HG03159 (cell line): ENCODE measurements around the gene ATP12A.

Experiments
- ATAC-seq: cut with Tn5 transposase; IDR thresholded peaks from one replicate; pipeline ENCODE4 v1.9.1; 2021; ENCODE audit warnings: mild to moderate bottlenecking, moderate library complexity; ENCODE audit not compliant: unreplicated experiment

Gene ATP12A

DNA sequence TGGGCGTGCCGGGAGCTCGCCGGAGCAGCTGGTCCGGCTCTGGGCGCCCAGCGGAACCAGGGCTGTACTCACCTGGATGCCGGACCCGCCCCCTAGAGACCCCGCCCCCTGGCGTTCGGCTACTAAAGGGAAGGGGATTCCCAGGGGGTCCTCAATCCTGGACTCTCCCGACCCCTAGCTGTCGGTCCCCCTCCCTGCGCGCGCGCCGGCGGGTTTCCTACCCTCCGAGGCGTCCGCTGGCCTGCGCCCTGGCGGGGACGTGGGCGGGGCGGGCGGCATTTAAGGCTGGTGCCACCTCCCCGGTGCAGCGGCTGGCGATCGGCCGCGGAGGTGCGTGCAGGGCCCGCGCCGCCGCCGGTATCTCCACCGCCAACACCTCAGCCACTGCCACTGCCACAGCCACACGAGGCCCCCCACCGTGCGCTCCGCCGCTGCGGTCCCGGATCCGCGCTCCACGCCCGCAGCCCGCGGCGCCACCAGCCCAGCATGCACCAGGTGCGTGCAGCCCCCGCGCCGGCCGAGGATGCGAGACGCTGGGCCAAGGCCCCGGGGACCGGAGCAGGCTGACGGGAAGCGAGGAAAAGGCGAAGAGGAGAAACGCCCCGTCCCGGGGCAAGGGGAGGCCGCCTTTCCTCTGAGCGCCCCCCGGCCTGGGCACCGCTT, at the start of gene ATP12A:
TSS of gene ATP12A (plus strand) at position 151 of the 663 bp plus-strand sequence. CDS start at position 487, 336 bp downstream.
- no peak for ATAC-seq

DNA sequence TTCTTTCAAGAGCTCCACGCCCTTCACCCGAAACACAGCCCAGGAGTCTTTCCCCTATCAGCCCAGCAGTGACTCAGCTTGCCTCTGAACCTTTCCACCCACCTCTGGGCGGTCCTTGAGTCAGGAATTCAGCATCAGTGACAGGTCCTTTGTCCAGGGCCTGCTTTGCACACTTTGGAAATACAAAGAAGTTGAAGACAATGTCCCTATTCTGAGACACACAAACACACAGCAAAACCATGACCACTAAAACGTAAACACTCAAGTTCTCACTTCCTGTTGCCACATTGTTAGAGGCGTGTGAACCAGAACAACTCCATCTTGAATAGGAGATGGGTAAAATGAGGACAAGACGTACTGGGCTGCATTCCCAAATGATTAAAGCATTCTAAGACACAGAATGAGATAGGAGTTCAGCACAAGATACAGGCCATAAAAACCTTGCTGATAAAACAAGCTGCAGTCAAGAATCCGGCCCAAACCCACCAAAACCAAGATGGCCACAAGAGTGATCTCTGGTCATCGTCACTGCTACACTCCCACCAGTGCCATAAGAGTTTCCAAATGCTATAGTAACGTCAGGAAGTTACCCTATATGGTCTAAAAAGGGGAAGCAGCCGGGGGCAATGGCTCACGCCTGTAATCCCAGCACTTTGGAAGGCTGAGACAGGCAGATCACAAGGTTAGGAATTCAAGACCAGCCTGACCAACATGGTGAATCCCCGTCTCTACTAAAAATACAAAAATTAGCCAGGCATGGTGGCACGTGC, 49.2 kb upstream of the ATP12A start:
- ATAC-seq = no peak

DNA sequence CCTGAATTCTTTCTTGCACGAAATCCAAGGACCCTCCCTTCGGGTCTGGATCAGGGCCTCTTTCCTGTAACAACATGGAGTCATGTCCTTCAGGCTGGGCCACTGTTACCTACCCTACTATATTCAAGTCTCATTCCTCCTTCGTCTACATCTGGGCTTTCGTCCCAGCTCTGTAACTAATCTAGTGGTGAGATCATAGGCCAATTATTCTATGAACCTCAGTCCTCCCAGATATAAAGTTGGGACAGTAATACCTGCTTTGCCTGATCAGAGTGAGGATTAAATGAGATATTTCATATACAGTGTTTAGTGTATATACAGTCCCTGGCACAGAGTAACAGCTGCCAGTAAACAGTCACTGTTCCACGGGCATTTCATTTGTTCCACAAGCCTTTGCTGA, 48.3 kb upstream of the ATP12A start:
- ATAC-seq = no peak

DNA sequence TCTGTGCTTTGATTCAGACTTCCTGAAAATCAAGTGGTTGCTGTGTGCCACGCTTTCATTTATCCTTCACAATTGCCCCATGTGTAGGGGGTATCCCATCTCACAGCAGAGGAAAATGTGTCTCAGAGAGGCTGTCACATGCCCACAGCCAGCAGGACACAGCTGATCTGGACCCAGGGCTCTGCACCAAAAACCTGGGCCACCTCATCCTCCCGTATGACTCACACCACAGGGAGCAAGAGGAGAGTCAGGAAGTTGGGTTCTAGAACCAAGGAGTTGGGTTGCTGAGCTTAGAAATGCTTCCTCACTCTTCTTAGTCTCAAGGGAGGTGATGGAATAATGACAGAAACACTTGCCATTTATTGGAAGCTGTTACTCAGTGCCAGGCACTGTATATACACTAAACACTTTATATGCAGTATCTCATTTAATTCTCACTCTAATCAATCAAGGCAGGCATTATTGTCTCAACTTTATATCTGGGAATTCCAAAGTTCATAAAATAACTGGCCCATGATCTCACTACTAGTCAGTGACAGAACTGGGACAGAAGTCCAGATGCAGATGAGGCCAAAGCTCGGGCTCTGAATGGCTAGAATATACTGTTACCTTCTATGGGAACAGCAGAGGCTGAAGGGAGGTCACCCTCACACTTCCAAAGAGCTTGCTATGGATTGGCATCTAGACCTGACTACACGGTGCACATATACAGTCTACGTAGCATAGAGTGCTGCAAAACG, 47.7 kb upstream of the ATP12A start:
- no peak for ATAC-seq

- no peak for ATAC-seq
These were observed 43.4 kb upstream of the ATP12A start for GRCh38 chr13:24636776-24637175.

GRCh38 chr13:24638096-24638495, 42.1 kb upstream of the ATP12A start:
- no peak for ATAC-seq

DNA sequence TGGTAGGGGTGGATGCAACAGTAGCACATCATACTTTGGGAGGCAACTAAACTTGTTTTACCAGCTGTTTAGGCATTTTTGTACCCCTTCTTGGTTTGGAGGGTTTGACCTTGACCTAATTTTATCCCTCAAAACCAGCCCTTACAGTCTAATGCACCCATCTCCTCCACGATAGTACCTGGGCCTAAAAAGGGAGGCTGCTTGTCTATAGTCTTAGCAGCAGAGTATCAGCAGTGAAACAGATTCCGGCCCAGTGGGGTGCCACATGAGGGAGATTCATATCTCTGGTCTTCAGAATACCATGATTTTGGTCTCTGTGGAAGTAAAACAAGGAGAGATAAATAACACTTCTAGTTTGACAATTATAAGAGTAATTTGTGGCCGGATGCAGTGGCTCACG, 39.5 kb upstream of the ATP12A start:
- ATAC-seq = no peak

GRCh38 chr13:24642219-24642618, 38.0 kb upstream of the ATP12A start:
- no peak for ATAC-seq

DNA sequence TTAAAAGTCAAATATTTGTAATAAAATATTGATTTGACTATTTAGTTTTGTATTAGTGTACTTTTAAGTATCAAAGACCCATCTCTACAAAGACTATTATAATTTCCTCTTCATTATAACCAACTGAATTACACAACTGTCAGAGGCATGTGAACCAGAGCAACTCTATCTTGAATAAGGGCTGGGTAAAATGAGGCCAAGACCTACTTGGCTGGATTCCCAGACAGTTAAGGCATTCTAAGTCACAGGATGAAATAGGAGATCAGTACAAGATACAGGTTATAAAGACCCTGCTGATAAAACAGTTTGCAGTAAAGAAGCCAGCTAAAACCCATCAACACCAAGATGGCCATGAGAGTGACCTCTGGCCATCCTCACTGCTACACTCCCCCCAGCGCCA, 36.2 kb upstream of the ATP12A start:
- no peak for ATAC-seq

DNA sequence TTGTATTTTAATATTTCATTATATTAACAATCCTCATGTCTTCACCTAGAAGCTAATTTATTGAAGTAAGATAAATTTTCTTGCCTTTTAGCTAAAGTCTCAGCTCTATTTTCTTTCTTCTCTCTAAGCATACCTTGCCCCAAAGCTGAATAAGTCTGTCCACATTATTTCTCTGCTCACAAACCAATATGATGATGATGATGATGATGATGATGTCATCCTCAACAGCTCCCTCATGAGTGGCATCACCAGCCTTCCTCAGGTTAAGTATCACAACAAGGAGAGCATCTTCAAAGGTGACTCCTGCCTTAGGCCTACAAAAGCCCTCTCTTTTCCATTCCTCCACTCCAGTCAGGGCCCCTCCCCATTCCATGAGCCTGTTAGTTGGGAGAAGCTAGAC, 31.9 kb upstream of the ATP12A start:
- no peak for ATAC-seq

DNA sequence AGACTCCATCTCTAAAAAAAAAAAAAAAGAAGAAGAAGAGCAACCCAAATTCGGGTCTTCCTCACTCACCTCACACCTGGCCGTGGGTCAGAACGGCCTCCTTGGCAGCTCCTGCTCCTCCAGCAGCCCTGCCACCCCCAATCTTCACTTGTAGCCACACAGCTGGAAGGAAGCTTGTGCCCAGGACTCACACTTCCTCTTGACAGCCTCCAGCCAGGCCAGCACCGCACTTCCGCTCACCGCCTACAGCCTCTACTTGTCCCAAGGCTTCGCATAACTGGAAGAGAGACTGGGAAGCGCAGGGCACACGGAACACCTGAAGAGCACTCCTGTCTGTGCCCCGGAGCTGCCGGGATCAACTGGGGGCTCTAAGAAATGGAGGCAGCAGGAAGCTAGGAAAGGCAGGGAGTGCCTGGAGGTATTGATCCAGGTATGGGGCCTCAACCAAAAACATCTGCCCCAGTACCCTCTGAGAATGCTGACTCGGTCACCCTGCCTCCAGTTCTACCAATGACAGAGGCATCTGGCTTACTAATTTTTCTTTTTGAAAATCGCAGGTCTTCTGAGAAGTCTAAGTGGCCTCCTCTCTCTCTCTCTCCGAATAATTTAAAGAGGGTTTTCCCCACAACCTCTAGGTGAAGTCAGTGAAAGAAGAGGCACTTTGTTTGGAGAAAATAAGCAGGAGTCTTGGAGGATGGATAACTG, 31.1 kb upstream of the ATP12A start:
- no peak for ATAC-seq

DNA sequence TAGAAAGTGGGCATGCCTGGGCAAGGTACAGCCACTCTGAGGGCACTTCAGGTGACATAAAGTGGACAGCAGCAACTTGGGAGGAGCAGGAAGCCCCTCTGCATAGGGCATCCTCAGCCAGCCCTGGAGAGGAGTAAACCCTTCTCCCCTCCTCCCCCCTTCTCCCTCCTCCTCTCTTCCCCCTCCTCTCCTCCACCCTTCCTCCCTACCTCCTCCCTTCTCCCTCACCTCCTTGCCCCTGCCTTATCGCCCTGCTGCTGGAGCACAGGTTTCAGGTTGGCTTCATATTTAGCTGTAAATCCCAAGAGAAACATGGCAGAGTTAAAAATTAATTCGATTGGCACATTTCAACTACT, 30.5 kb upstream of the ATP12A start:
- ATAC-seq = no peak

- ATAC-seq = no peak
These were observed 30.0 kb upstream of the ATP12A start for GRCh38 chr13:24650161-24650560.

DNA sequence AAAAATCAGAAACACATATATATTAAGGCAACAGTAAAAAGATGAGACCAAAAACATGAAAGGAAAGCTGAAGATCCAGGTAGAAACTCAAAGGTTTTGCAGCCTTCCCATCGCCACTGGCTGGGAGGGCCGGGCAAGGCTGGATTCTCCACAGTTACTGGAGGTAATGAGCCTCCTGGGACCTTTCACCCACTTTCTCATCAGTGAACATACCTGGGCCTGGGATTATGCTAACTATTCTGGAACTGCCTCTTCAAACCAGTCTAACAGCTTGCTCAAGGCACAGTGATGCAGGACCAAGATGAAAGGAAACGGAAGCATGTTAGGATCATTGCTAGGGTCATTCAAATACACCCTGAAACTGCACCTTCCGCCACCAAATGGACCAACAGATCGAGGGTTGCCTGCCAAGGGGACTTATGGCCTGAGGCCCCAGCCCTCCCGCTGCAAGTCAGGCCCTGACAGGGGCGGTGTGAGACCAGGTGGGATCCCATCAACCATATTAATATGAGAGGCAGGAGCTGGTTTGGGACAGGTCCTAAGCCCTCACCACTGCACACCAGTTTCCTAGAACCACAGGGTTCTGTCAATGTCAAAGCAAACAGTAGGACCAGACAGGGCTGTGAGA, 28.4 kb upstream of the ATP12A start:
- ATAC-seq = no peak

DNA sequence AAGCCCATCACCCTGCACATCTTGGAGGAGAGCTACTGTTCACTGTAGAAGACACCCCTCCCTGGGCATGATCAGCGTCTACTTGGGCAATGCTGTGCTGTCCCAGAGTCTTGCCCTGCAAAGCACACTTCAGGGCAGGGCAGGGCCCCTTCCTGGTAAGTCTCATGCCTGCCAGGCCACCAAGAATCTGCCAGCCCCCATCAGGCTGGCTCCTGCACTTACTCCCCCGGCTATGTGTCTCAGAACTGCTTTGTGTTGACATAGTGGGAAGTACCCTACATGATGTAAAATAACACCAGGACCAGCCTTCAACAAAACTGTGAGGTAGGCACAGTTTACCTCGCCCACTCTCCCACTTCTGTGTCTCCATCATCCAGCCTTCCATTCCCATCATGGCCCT, 27.8 kb upstream of the ATP12A start:
- ATAC-seq = no peak

- ATAC-seq = no peak
These were observed 25.5 kb upstream of the ATP12A start for GRCh38 chr13:24654741-24655140.

DNA sequence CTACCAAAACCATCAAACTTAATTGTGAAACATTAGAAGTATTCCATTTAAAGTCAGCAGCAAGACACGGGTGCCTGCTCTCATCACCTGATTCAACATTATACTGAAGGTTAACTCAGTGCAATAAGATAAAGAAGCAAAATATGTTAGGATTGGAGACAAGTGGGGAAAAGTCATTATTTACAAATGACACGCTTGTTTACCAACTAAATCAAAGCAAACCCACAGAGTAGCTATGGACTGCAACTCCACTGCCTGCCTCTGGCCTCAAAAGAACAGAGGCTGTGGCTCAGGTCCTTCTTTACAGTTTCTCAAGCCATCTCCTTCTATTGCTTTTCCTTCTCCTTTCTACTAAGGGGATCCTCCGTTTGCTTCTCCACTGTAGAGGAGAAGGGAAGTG, 21.0 kb upstream of the ATP12A start:
- no peak for ATAC-seq

DNA sequence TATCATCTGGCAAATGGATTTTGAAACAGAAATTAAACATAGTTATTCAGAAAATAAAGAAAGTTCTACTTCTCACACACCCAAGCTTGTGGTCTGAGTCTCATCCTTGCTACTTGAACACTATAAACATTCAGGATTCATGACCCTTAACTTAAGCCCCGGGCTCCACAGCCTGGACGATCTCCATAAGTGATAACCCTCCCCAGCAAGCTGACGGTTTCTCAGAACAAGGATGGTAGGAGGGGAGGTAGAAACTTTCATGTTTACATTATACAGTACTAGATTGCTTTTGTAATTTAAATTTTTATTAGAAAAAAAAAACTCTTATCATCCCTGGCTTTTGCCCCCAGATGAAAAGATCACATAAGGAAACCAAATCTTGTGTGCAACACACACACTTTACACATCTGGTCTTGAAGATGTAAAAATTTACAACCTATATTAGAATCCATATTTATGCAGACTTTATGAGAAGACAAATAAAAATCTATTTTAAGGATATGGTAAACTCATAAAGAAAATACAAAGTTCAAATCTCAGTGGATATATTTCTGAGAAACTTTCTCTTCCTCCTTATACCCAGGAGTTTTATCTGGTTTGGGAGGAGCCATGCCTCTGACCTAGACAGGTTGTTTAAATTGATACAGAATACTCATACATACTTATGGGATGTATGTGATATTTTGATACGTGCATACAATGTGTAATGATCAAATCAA, 20.0 kb upstream of the ATP12A start:
- ATAC-seq = no peak

DNA sequence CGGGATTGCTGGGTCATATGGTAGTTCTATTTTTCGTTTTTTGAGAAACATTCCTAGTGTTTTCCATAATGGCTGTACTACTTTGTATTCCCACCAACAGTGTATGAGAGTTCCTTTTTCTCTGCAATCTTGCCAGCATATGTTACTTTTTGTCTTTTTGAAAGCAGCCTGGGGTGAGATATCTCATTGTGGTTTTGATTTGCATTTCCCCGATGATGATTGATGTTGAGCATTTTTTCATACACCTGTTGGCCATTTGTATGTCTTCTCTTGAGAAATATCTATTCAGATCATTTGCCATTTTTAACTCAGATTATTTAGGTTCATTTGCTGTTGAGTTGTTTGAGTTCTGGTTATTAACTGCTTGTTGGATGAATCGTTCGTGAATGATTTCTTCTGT, 18.5 kb upstream of the ATP12A start:
- ATAC-seq = no peak
